Measurements from ENCODE around the gene MARCHF4.

MARCHF4 gene

GRCh38 chr2:216352653-216353270 is 19.5 kb downstream of the MARCHF4 start:
- in situ Hi-C loops (cut with HindIII; ENCODE audit: low sequenced_read_pairs) = no loop called here

- in situ Hi-C loops (cut with HindIII; ENCODE audit: low sequenced_read_pairs) = no loop called here
Measured at GRCh38 chr2:216351172-216351925, 20.9 kb downstream of the MARCHF4 start.

GRCh38 chr2:216350214-216350791 is 22.0 kb downstream of the MARCHF4 start:
- in situ Hi-C loops (cut with HindIII; ENCODE audit: low sequenced_read_pairs) = no loop called here

GRCh38 chr2:216349366-216349765 is 22.9 kb downstream of the MARCHF4 start:
- in situ Hi-C loops (cut with HindIII; ENCODE audit: low sequenced_read_pairs) = no loop called here

GRCh38 chr2:216348756-216349308 is 23.5 kb downstream of the MARCHF4 start:
- in situ Hi-C loops (cut with HindIII; ENCODE audit: low sequenced_read_pairs) = no loop called here

- in situ Hi-C loops (cut with HindIII; ENCODE audit: low sequenced_read_pairs) = no loop called here
Measured at GRCh38 chr2:216346781-216347180, 25.5 kb downstream of the MARCHF4 start.

GRCh38 chr2:216345846-216346245 is 26.4 kb downstream of the MARCHF4 start:
- in situ Hi-C loops (cut with HindIII; ENCODE audit: low sequenced_read_pairs) = no loop called here

- in situ Hi-C loops (cut with HindIII; ENCODE audit: low sequenced_read_pairs) = no loop called here
Measured at GRCh38 chr2:216344950-216345300, 27.4 kb downstream of the MARCHF4 start.

- in situ Hi-C loops (cut with HindIII; ENCODE audit: low sequenced_read_pairs) = no loop called here
Measured at GRCh38 chr2:216344206-216344949, 27.9 kb downstream of the MARCHF4 start.

- in situ Hi-C loops (cut with HindIII; ENCODE audit: low sequenced_read_pairs) = no loop called here
Measured at GRCh38 chr2:216343221-216343980, 28.9 kb downstream of the MARCHF4 start.

GRCh38 chr2:216341121-216341520 is 31.2 kb downstream of the MARCHF4 start:
- in situ Hi-C loops (cut with HindIII; ENCODE audit: low sequenced_read_pairs) = no loop called here

- in situ Hi-C loops (cut with HindIII; ENCODE audit: low sequenced_read_pairs) = no loop called here
Measured at GRCh38 chr2:216340280-216340631, 32.0 kb downstream of the MARCHF4 start.

- in situ Hi-C loops (cut with HindIII; ENCODE audit: low sequenced_read_pairs) = no loop called here
Measured at GRCh38 chr2:216339456-216340279, 32.6 kb downstream of the MARCHF4 start.

- in situ Hi-C loops (cut with HindIII; ENCODE audit: low sequenced_read_pairs) = no loop called here
Measured at GRCh38 chr2:216335252-216335651, 37.0 kb downstream of the MARCHF4 start.

- in situ Hi-C loops (cut with HindIII; ENCODE audit: low sequenced_read_pairs) = no loop called here
Measured at GRCh38 chr2:216328347-216328746, 43.9 kb downstream of the MARCHF4 start.

- in situ Hi-C loops (cut with HindIII; ENCODE audit: low sequenced_read_pairs) = no loop called here
Measured at GRCh38 chr2:216327447-216327935, 44.8 kb downstream of the MARCHF4 start.

Data from endothelial cell of hepatic sinusoid (primary cell).